Choroid plexus epithelial cell (primary cell): ENCODE results near the gene TRMT10C.

ENCODE experiments used
- DNase-seq: peaks from one replicate; pipeline ENCODE4 v3.0.0-alpha.2; 2010; ENCODE audit warnings: low read depth
- H3K4me3 ChIP-seq: 2 replicates; pipeline ENCODE4 v1.5.1; 2011; ENCODE audit warnings: low read depth, mild to moderate bottlenecking, control low read depth, low read length, moderate library complexity
- TF ChIP-seq, protein P1 (sequence below): conservative IDR thresholded peaks from 2 replicates; pipeline ENCODE4 v1.5.1; 2011; ENCODE audit warnings: low read depth, mild to moderate bottlenecking, control low read depth, inconsistent platforms, low read length, moderate library complexity

Gene TRMT10C

DNA sequence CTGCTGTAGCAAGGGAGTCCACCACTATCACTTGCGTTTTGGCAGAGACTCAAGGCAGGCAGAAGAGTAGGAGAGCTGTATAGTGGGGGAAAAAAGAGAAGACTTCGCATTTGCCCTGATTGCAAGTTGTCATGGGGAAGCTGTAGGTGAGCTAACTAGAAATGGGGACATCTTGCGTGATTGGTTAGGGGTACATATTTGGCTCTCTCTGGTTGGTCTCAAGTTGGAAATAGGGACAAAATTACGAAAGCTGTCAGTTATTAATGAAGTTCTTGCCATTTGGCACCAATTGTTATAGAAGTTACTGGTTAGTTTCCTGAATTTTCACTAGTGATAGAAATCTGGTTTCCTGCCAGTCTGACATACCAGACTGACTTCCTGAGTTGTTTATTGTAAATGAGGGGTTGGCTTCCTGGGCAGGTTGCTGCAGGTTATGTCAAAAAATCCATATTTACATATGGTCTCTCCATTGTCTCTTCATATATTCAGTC, 40.4 kb upstream of the TRMT10C start:
- no peak for DNase-seq

DNA sequence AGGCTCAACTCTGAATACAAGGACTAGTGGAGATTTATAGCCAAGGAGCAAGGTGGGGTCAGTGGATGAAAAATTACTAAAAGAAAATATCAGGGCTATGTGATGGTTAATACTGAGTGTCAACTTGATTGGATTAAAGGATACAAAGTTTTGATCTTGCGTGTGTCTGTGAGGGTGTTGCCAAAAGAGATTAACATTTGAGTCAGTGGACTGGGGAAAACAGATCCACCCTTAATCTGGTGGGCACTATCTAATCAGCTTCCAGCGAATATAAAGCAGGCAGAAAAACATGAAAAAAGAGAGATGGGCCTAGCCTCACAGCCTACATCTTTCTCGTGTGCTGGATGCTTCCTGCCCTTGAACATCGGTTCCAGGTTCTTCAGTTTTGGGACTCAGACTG, 34.2 kb upstream of the TRMT10C start:
- DNase-seq, result no peak
- H3K4me3 ChIP-seq, result no peak overlapping the region
- TF ChIP-seq, protein P1, sequence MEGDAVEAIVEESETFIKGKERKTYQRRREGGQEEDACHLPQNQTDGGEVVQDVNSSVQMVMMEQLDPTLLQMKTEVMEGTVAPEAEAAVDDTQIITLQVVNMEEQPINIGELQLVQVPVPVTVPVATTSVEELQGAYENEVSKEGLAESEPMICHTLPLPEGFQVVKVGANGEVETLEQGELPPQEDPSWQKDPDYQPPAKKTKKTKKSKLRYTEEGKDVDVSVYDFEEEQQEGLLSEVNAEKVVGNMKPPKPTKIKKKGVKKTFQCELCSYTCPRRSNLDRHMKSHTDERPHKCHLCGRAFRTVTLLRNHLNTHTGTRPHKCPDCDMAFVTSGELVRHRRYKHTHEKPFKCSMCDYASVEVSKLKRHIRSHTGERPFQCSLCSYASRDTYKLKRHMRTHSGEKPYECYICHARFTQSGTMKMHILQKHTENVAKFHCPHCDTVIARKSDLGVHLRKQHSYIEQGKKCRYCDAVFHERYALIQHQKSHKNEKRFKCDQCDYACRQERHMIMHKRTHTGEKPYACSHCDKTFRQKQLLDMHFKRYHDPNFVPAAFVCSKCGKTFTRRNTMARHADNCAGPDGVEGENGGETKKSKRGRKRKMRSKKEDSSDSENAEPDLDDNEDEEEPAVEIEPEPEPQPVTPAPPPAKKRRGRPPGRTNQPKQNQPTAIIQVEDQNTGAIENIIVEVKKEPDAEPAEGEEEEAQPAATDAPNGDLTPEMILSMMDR, result no peak

More for the DNA sequence above, 40.4 kb upstream of the TRMT10C start:
- TF ChIP-seq, protein P1, result no peak
- no peak overlapping the region for H3K4me3 ChIP-seq

DNA sequence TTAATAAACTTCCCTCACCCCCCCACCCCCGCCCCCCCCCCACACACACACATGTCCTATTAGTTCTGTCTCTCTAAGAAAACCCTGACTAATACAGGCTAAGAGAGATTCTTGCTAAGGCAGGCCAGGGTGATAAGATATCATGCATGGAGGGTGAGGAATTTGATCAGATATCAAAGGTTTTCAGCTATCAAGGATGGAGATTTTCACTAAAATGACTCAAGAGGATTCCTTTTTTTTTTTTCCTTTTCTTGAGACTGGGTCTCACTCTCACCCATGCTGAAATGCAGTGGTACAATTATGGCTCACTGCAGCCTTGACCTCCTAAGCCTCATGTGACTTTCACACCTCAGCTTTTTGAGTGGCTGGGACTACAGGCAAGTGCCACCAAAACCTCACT, 33.8 kb upstream of the TRMT10C start:
- no peak for DNase-seq
- no peak overlapping the region for H3K4me3 ChIP-seq
- TF ChIP-seq, protein P1, result no peak

DNA sequence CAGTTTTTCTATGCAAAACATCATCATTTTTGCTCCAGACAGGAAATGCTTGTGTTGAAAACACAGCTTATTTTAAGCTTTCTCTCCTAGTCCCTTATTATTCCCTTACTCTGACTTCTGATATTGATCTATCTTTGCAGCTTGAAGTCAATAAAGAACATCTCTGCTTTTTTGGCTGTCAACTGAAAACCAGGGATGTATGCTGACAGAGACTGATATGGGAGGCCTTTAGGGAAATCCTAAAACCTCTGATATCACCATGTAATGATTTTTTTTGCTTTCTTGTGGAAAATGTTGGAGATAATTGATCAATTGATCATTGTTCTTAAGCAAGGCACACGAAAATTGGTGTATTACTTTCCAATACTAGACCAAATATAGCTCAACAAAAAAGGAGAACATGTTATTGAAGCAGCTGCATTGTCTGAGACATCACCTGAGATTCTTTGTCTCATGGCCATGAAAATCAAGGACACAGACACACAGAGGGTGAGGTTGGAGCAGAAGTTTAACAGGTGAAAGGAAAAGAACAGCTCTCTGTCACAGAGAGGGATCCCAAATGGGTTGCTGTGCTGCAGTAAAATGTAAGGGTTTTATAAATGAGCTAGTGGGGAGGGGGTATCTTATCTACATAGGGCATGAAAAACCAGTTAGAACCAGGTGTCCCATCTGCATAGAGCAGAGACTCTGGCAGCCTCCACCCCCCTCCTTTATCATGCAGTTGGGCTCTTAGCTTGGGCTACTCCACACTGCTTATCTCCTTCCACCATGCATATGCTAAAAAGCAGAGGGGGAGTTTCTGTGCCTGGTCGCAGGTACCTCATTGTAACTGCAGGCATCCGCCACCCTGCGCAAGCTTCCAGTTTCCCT, 31.6 kb upstream of the TRMT10C start:
- no peak for DNase-seq
- no peak overlapping the region for H3K4me3 ChIP-seq
- TF ChIP-seq, protein P1, result no peak

DNA sequence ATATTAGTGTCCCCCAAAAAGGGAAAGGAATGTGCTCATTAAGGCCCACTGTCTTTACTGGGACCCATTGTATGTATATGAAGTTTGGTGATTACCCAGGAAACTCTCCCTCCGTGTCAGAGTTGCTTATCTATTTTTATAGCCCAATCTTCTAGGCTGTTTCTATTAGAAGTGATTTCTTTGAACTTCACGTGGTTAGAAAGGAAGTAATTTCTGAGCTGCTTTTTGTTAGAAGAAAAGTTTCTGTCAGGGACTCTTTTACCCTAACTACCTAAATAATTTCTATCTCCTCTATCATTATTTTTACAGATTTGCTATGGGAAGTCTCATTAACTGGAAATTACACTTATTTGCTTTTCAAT, 31.0 kb upstream of the TRMT10C start:
- no peak for DNase-seq
- TF ChIP-seq, protein P1, result no peak
- H3K4me3 ChIP-seq, result no peak overlapping the region

DNA sequence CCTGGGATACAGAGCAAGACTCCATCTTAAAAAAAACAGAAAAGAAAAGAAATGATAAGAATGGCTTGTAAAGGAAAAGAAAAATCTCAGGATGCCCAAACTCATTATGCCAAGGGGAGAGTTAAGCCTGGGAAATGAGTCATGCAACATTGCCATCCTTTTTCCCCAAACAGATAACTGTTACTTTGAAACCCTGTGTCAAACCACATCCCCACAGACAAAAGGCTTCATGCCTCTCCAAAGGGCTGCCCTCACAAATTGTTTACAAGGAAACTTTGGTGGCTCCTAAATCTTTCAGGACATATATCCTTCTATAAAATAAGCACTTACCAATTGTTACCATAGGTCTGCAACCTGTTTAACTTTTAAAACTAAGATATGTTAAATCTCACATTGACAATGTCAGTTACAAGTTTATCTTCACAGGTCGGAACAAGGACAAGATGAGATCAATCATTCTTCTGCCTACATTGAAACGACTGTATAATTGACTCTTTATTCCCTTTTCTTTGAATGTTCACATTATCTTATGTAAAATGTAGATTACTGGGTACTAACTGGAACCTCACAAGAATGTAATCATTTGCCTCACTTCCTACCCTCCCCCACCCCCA, 30.1 kb upstream of the TRMT10C start:
- TF ChIP-seq, protein P1, result no peak
- no peak for DNase-seq
- no peak overlapping the region for H3K4me3 ChIP-seq
